ENCODE data around the gene KRT23. TPM values are rescaled to one million over a fixed set of nuclear protein-coding genes. Genes with fewer than 3 reads are reported as not detected.

Gene KRT23
- total RNA-seq, 2 experiments from 2014 or later: not detected

Other genes starting within 250 kb of the KRT23 start
- not detected for gene KRT24, start 233.9 kb downstream of the KRT23 start, total RNA-seq
- gene KRT25, start 182.3 kb downstream of the KRT23 start, total RNA-seq: not detected
- not detected for gene KRT26, start 165.4 kb downstream of the KRT23 start, total RNA-seq
- not detected for gene KRT27, start 155.1 kb downstream of the KRT23 start, total RNA-seq
- not detected for gene KRT28, start 137.7 kb downstream of the KRT23 start, total RNA-seq
- gene KRT10, start 115.0 kb downstream of the KRT23 start, total RNA-seq: 10 to 100 TPM; 21.0 to 22.9 TPM
- gene KRT12, start 70.4 kb downstream of the KRT23 start, total RNA-seq: not detected
- not detected for gene KRT20, start 52.4 kb downstream of the KRT23 start, total RNA-seq
- not detected for gene KRT39, start 29.3 kb upstream of the KRT23 start, total RNA-seq
- not detected for gene KRT40, start 46.7 kb upstream of the KRT23 start, total RNA-seq
- not detected for gene KRTAP3-3, start 56.5 kb upstream of the KRT23 start, total RNA-seq
- not detected for gene KRTAP3-2, start 62.3 kb upstream of the KRT23 start, total RNA-seq
- gene KRTAP3-1, start 71.5 kb upstream of the KRT23 start, total RNA-seq: not detected
- gene KRTAP1-5, start 89.6 kb upstream of the KRT23 start, total RNA-seq: not detected
- not detected for gene KRTAP1-4, start 92.5 kb upstream of the KRT23 start, total RNA-seq
- gene KRTAP1-3, start 97.2 kb upstream of the KRT23 start, total RNA-seq: not detected
- gene KRTAP1-1, start 103.8 kb upstream of the KRT23 start, total RNA-seq: not detected
- gene KRTAP2-1, start 109.7 kb upstream of the KRT23 start, total RNA-seq: not detected
- gene KRTAP2-2, start 117.6 kb upstream of the KRT23 start, total RNA-seq: not detected
- gene KRTAP2-3, start 122.5 kb upstream of the KRT23 start, total RNA-seq: not detected
- gene KRTAP2-4, start 128.2 kb upstream of the KRT23 start, total RNA-seq: not detected
- gene KRTAP4-7, start 146.5 kb upstream of the KRT23 start, total RNA-seq: not detected
- not detected for gene KRTAP4-8, start 160.5 kb upstream of the KRT23 start, total RNA-seq
- not detected for gene KRTAP4-16, start 164.6 kb upstream of the KRT23 start, total RNA-seq
- not detected for gene KRTAP4-9, start 167.7 kb upstream of the KRT23 start, total RNA-seq
- gene KRTAP4-11, start 180.7 kb upstream of the KRT23 start, total RNA-seq: not detected
- gene KRTAP4-12, start 186.5 kb upstream of the KRT23 start, total RNA-seq: not detected
- gene KRTAP4-6, start 202.9 kb upstream of the KRT23 start, total RNA-seq: not detected
- gene KRTAP4-5, start 212.2 kb upstream of the KRT23 start, total RNA-seq: not detected
- not detected for gene KRTAP4-4, start 223.1 kb upstream of the KRT23 start, total RNA-seq
- not detected for gene KRTAP4-3, start 230.6 kb upstream of the KRT23 start, total RNA-seq
- not detected for gene KRTAP4-2, start 240.6 kb upstream of the KRT23 start, total RNA-seq
- gene KRTAP4-1, start 247.3 kb upstream of the KRT23 start, total RNA-seq: not detected

Measured in activated CD4-positive, alpha-beta T cell treated with anti-CD3 and anti-CD28 coated beads, Interleukin-2, amount 10 ng/mL, durations not matched to agents 7 days and 5 days (primary cell).